H9 (cell line): Measurements from ENCODE around the gene CADM4. TPM values are rescaled to one million over a fixed set of nuclear protein-coding genes. Genes with fewer than 3 reads are reported as not detected.

Experiments
- DNase-seq: peaks from one replicate; pipeline ENCODE4 v3.0.0-alpha.2; 2017
- H2AFZ ChIP-seq: one replicate; pipeline ENCODE4 v1.6.1; 2013; ENCODE audit warnings: mild to moderate bottlenecking, low read length, control low read depth, moderate library complexity
- H2AK5ac ChIP-seq: 2 replicates; pipeline ENCODE4 v1.6.1; 2013; ENCODE audit warnings: low read length, control low read depth, mixed read lengths; ENCODE audit not compliant: insufficient read length
- H2BK120ac ChIP-seq: one replicate; pipeline ENCODE4 v1.6.1; 2013; ENCODE audit warnings: low read depth, mild to moderate bottlenecking, low read length, control low read depth, inconsistent platforms; ENCODE audit not compliant: poor library complexity, severe bottlenecking
- H2BK12ac ChIP-seq: 2 replicates; pipeline ENCODE4 v1.6.1; 2013; ENCODE audit warnings: low read length, control low read depth, mixed read lengths, low read depth; ENCODE audit not compliant: insufficient read length
- H2BK15ac ChIP-seq: 2 replicates; pipeline ENCODE4 v1.6.1; 2013; ENCODE audit warnings: low read depth, low read length, control low read depth
- H2BK20ac ChIP-seq: one replicate; pipeline ENCODE4 v1.6.1; 2013; ENCODE audit warnings: low read depth, mild to moderate bottlenecking, low read length, control low read depth, inconsistent platforms; ENCODE audit not compliant: poor library complexity, severe bottlenecking
- H2BK5ac ChIP-seq: 2 replicates; pipeline ENCODE4 v1.6.1; 2013; ENCODE audit warnings: low read length, control low read depth, mixed read lengths; ENCODE audit not compliant: insufficient read length
- H3K14ac ChIP-seq: 2 replicates; pipeline ENCODE4 v1.6.1; 2013; ENCODE audit warnings: low read length, control low read depth; ENCODE audit not compliant: insufficient read depth
- H3K18ac ChIP-seq: 2 replicates; pipeline ENCODE4 v1.6.1; 2013; ENCODE audit warnings: low read depth, mild to moderate bottlenecking, mixed read lengths, low read length, control low read depth; ENCODE audit not compliant: insufficient read length
- H3K23ac ChIP-seq: 2 replicates; pipeline ENCODE4 v1.6.1; 2013; ENCODE audit warnings: low read length, control low read depth, mixed read lengths, low read depth; ENCODE audit not compliant: insufficient read length
- H3K23me2 ChIP-seq: 2 replicates; pipeline ENCODE4 v1.6.1; 2013; ENCODE audit warnings: low read depth, mild to moderate bottlenecking, mixed read lengths, low read length, control low read depth; ENCODE audit not compliant: insufficient read length, poor library complexity, severe bottlenecking
- H3K27ac ChIP-seq: 2 replicates; pipeline ENCODE4 v1.5.1; 2013; ENCODE audit warnings: low read length, control low read depth, mixed read lengths, low read depth; ENCODE audit not compliant: insufficient read length
- H3K27me3 ChIP-seq: 2 replicates; pipeline ENCODE4 v1.6.1; 2013; ENCODE audit warnings: low read length, control low read depth, inconsistent platforms; ENCODE audit not compliant: insufficient read depth
- H3K4ac ChIP-seq: 2 replicates; pipeline ENCODE4 v1.6.1; 2013; ENCODE audit warnings: low read depth, mild to moderate bottlenecking, control low read depth, inconsistent platforms, low read length, moderate library complexity
- H3K4me1 ChIP-seq: 2 replicates; pipeline ENCODE4 v1.6.1; 2013; ENCODE audit warnings: low read length, control low read depth, inconsistent platforms; ENCODE audit not compliant: insufficient read depth
- H3K4me2 ChIP-seq: 2 replicates; pipeline ENCODE4 v1.6.1; 2013; ENCODE audit warnings: low read length, control low read depth, mixed read lengths; ENCODE audit not compliant: insufficient read length, insufficient read depth
- H3K56ac ChIP-seq: 2 replicates; pipeline ENCODE4 v1.6.1; 2013; ENCODE audit warnings: low read depth, mild to moderate bottlenecking, mixed read lengths, low read length, control low read depth; ENCODE audit not compliant: insufficient read length
- H3K79me1 ChIP-seq: 2 replicates; pipeline ENCODE4 v1.6.1; 2013; ENCODE audit warnings: low read depth, mild to moderate bottlenecking, moderate library complexity, low read length, control low read depth, inconsistent platforms; ENCODE audit not compliant: insufficient read depth, poor library complexity, severe bottlenecking
- H3K79me2 ChIP-seq: 2 replicates; pipeline ENCODE4 v1.6.1; 2013; ENCODE audit warnings: low read length, control low read depth, inconsistent platforms; ENCODE audit not compliant: insufficient read depth
- H3K9ac ChIP-seq: 2 replicates; pipeline ENCODE4 v1.6.1; 2013; ENCODE audit warnings: low read length, control low read depth, mixed read lengths; ENCODE audit not compliant: insufficient read length; ENCODE audit errors: extremely low read depth
- H3K9me3 ChIP-seq: one replicate; pipeline ENCODE4 v1.6.1; 2013; ENCODE audit warnings: low read depth, low read length, inconsistent platforms; ENCODE audit not compliant: control insufficient read depth
- H3T11ph ChIP-seq: one replicate; pipeline ENCODE4 v1.6.1; 2013; ENCODE audit warnings: mild to moderate bottlenecking, low read length, control low read depth, inconsistent platforms
- H4K20me1 ChIP-seq: one replicate; pipeline ENCODE4 v1.6.1; 2013; ENCODE audit not compliant: control insufficient read depth, insufficient read length, insufficient read depth
- H4K5ac ChIP-seq: 2 replicates; pipeline ENCODE4 v1.6.1; 2013; ENCODE audit warnings: low read depth, mild to moderate bottlenecking, mixed read lengths, low read length, control low read depth; ENCODE audit not compliant: insufficient read length
- H4K8ac ChIP-seq: replicated peaks from 2 replicates; pipeline ENCODE4 v1.6.1; 2013; ENCODE audit warnings: low read length, control low read depth, mixed read lengths, low read depth; ENCODE audit not compliant: insufficient read length
- H4K91ac ChIP-seq: 2 replicates; pipeline ENCODE4 v1.6.1; 2013; ENCODE audit warnings: low read depth, mild to moderate bottlenecking, moderate library complexity, mixed read lengths, low read length, control low read depth; ENCODE audit not compliant: insufficient read length
- H3K27ac Mint-ChIP-seq, 3 experiments: 2 replicates in 2 of 3; 3 replicates in 1 of 3; pipeline ENCODE4 v1.8.0; 2020 to 2021; ENCODE audit warnings: mixed read lengths in 3 of 3, mild to moderate bottlenecking in 1 of 3, moderate library complexity in 1 of 3
- H3K27me3 Mint-ChIP-seq: 2 replicates; pipeline ENCODE4 v1.8.0; 2021; ENCODE audit warnings: low read depth, mild to moderate bottlenecking, moderate library complexity, mixed read lengths
- H3K36me3 Mint-ChIP-seq, 3 experiments: 2 replicates in 2 of 3; 3 replicates in 1 of 3; pipeline ENCODE4 v1.8.0; 2020 to 2021; ENCODE audit warnings: low read depth in 3 of 3, mixed read lengths in 3 of 3; ENCODE audit not compliant: insufficient read depth in 1 of 3
- H3K4me1 Mint-ChIP-seq, 2 experiments: 2 replicates each; pipeline ENCODE4 v1.8.0; 2020; ENCODE audit warnings: mixed read lengths in 2 of 2
- H3K4me3 Mint-ChIP-seq, 2 experiments: 2 replicates in 1 of 2; 3 replicates in 1 of 2; pipeline ENCODE4 v1.8.0; 2020 to 2021; ENCODE audit warnings: mild to moderate bottlenecking in 2 of 2, mixed read lengths in 2 of 2, moderate library complexity in 1 of 2
- H3K9me3 Mint-ChIP-seq, 2 experiments: 2 replicates in 1 of 2; 3 replicates in 1 of 2; pipeline ENCODE4 v1.8.0; 2020; ENCODE audit warnings: mild to moderate bottlenecking in 2 of 2, mixed read lengths in 2 of 2, moderate library complexity in 1 of 2
- CTCF ChIP-seq: fragments of 200-600 bp; sonication (generic); conservative IDR thresholded peaks from 3 replicates; pipeline ENCODE4 v1.8.0; 2021; ENCODE audit warnings: antibody characterized with exemption, mild to moderate bottlenecking
- WGBS: extraction: QIAGEN DNeasy Blood & Tissue Kit; methylation state at CpG from one replicate; pipeline ENCODE4 v1.1.7; 2013; ENCODE audit warnings: missing lambda C conversion rate, low lambda C conversion rate, mixed read lengths; ENCODE audit not compliant: insufficient read length; ENCODE audit errors: extremely low coverage; 5-methylcytosine and 5-hydroxymethylcytosine counted together
- total RNA-seq: library from RNA; stranded (reverse); gene quantifications from 2 replicates; pipeline ENCODE4 v1.2.1, GENCODE V29; 2021

CADM4 gene
- total RNA-seq, 1 experiment from 2014 or later, result 10.2 TPM

- no peak overlapping the region for H2AK5ac ChIP-seq
- no peaks in the 10 kb centered on the region for H3K9me3 ChIP-seq
- no peak overlapping the region for H3K9ac ChIP-seq
- H3K18ac ChIP-seq, result no peak overlapping the region
- no peak overlapping the region for H2BK5ac ChIP-seq
- TF ChIP-seq CTCF, result no peak
- no peak overlapping the region for H3K4me3 Mint-ChIP-seq
- no peak overlapping the region for H2BK12ac ChIP-seq
- no peaks in the 10 kb centered on the region for H3K9me3 Mint-ChIP-seq
- H2AFZ ChIP-seq, result no peak overlapping the region
- no peak overlapping the region for H3T11ph ChIP-seq
- no peaks in the 10 kb centered on the region for H3K79me2 ChIP-seq
- no peak overlapping the region for H3K27ac ChIP-seq
- no peak overlapping the region for H2BK120ac ChIP-seq
- no peaks in the 10 kb centered on the region for H4K20me1 ChIP-seq
- H3K27me3 Mint-ChIP-seq, result no peaks in the 10 kb centered on the region
- H3K4me1 Mint-ChIP-seq, result peaks cover 3 to 5% of the 10 kb centered on the region in 2 experiments
- H3K4me2 ChIP-seq, result no peak overlapping the region
- H3K27ac Mint-ChIP-seq, result peak overlapping the region in 1 of 3 experiments; percentile 27; a peak in 1 of 7 replicates
- H2BK15ac ChIP-seq, result no peak overlapping the region
- H3K14ac ChIP-seq, result no peak overlapping the region
- H3K56ac ChIP-seq, result no peak overlapping the region
- H4K91ac ChIP-seq, result no peak overlapping the region
- WGBS, result no CpG with 5 or more reads among the region's 6 CpGs
- peaks cover under 1% of the 10 kb centered on the region for H3K23me2 ChIP-seq
- no peak for DNase-seq
- H2BK20ac ChIP-seq, result no peak overlapping the region
- H4K5ac ChIP-seq, result no peak overlapping the region
- no peaks in the 10 kb centered on the region for H3K27me3 ChIP-seq
- H3K4ac ChIP-seq, result no peak overlapping the region
- H3K23ac ChIP-seq, result no peak overlapping the region
- H4K8ac ChIP-seq, result no peak overlapping the region
- H3K36me3 Mint-ChIP-seq, result peaks cover 16 to 52% (median 40%) of the 10 kb centered on the region in 3 experiments
- no peaks in the 10 kb centered on the region for H3K4me1 ChIP-seq
- H3K79me1 ChIP-seq, result no peaks in the 10 kb centered on the region
These were observed 50.0 kb downstream of the CADM4 start for GRCh38 chr19:43589678-43590077.
